Ishikawa (cell line): Measurements from ENCODE around the gene RTL5.

ENCODE experiments used
- CEBPB ChIP-seq: IDR thresholded peaks from 2 replicates; pipeline ENCODE4 v1.6.1; 2012
- CREB1 ChIP-seq: IDR thresholded peaks from 2 replicates; pipeline ENCODE4 v1.6.1; 2012; ENCODE audit warnings: low read depth
- EGR1 ChIP-seq: IDR thresholded peaks from 2 replicates; pipeline ENCODE4 v1.6.1; 2012
- EP300 ChIP-seq: IDR thresholded peaks from 2 replicates; pipeline ENCODE4 v1.6.1; 2012; ENCODE audit warnings: borderline replicate concordance
- FOXM1 ChIP-seq: IDR thresholded peaks from 2 replicates; pipeline ENCODE4 v1.6.1; 2012; ENCODE audit warnings: low read depth, borderline replicate concordance
- NFIC ChIP-seq: IDR thresholded peaks from 2 replicates; pipeline ENCODE4 v1.6.1; 2012
- RAD21 ChIP-seq: IDR thresholded peaks from 2 replicates; pipeline ENCODE4 v1.6.1; 2012; ENCODE audit warnings: low read depth
- TAF1 ChIP-seq: IDR thresholded peaks from 2 replicates; pipeline ENCODE4 v1.6.1; 2012; ENCODE audit warnings: low read depth, mild to moderate bottlenecking
- TCF12 ChIP-seq: IDR thresholded peaks from 2 replicates; pipeline ENCODE4 v1.6.1; 2012; ENCODE audit warnings: low read depth
- TEAD4 ChIP-seq: IDR thresholded peaks from 2 replicates; pipeline ENCODE4 v1.6.1; 2012
- YY1 ChIP-seq: IDR thresholded peaks from 2 replicates; pipeline ENCODE4 v1.6.1; 2012; ENCODE audit warnings: low read depth
- ZBTB7A ChIP-seq: IDR thresholded peaks from 2 replicates; pipeline ENCODE4 v1.6.1; 2012; ENCODE audit warnings: low read depth
- TF ChIP-seq, protein P1 (sequence below): IDR thresholded peaks from 2 replicates; pipeline ENCODE4 v1.6.1; 2012
- TF ChIP-seq, protein P2 (sequence below): IDR thresholded peaks from 2 replicates; pipeline ENCODE4 v1.6.1; 2012
- TF ChIP-seq, protein P3 (sequence below): IDR thresholded peaks from 2 replicates; pipeline ENCODE4 v1.6.1; 2012; ENCODE audit warnings: low read depth, mild to moderate bottlenecking

The RTL5 gene

DNA sequence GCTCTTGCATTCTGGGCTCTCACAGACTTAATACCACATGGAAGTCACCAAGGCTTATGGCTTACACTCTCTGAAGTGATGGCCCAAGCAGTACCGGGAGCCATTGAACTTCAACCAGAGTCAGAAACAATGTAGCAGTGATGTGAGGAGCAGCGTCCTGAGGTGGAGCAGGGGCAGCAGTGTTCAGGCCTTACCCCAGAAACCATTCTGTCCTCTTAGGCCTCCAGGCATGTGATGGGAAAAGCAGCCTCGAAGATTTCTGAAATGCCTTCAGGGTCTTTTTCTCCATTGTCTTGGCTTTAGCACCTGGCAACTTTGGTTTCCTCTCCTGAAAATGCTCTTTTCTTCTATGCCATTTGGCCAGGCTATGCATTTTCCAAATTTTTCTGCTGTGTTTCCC, 27.1 kb upstream of the RTL5 start:
- TF ChIP-seq, protein P1, sequence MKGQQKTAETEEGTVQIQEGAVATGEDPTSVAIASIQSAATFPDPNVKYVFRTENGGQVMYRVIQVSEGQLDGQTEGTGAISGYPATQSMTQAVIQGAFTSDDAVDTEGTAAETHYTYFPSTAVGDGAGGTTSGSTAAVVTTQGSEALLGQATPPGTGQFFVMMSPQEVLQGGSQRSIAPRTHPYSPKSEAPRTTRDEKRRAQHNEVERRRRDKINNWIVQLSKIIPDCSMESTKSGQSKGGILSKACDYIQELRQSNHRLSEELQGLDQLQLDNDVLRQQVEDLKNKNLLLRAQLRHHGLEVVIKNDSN: no peak
- TF ChIP-seq, protein P2, sequence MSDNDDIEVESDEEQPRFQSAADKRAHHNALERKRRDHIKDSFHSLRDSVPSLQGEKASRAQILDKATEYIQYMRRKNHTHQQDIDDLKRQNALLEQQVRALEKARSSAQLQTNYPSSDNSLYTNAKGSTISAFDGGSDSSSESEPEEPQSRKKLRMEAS: no peak
- no peak for TF ChIP-seq FOXM1

DNA sequence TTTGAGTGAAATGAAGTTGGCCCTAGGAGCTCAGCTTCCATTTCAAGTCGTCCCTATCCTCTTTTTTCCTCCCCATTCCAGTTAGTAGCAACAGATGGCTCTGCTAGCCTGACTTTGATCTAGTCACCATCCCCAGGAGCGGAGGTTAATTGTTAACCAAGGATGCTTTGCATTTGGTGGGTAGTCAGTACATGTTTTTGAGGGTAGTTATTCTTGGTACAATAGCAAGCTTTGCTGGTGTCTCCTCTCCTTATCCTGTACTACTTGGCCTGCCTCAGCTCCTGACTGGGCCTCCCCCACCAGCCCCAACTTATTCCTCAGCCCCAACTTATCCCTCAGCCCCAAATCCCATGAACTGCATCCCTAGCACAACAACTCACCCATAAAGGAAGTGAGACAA, 14.8 kb upstream of the RTL5 start:
- TF ChIP-seq TAF1: no peak

DNA sequence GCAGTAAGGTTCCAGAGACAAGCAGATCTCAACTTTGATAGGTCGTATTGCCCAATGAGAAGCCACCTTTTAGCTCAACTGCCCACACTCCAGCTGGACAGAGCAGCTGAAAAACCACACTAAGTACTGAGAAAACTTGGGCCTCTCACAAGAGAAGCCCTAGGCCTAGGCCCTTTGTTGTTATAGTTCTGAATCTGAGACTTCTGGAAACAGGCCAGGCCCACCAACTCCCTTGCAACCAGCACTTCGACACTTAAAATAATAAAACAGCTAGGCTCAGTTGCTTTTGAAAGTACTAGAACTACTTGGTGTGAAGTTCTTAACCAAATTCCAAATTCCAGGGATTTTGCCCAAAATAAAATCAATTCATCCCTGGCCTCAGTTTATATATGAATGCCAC, 13.5 kb upstream of the RTL5 start:
- no peak for TF ChIP-seq CREB1
- TF ChIP-seq FOXM1: no peak
- TF ChIP-seq, protein P2: no peak
- no peak for TF ChIP-seq NFIC
- no peak for TF ChIP-seq CEBPB
- TF ChIP-seq EGR1: no peak
- no peak for TF ChIP-seq TAF1
- no peak for TF ChIP-seq TEAD4
- no peak for TF ChIP-seq EP300
- TF ChIP-seq, protein P3, sequence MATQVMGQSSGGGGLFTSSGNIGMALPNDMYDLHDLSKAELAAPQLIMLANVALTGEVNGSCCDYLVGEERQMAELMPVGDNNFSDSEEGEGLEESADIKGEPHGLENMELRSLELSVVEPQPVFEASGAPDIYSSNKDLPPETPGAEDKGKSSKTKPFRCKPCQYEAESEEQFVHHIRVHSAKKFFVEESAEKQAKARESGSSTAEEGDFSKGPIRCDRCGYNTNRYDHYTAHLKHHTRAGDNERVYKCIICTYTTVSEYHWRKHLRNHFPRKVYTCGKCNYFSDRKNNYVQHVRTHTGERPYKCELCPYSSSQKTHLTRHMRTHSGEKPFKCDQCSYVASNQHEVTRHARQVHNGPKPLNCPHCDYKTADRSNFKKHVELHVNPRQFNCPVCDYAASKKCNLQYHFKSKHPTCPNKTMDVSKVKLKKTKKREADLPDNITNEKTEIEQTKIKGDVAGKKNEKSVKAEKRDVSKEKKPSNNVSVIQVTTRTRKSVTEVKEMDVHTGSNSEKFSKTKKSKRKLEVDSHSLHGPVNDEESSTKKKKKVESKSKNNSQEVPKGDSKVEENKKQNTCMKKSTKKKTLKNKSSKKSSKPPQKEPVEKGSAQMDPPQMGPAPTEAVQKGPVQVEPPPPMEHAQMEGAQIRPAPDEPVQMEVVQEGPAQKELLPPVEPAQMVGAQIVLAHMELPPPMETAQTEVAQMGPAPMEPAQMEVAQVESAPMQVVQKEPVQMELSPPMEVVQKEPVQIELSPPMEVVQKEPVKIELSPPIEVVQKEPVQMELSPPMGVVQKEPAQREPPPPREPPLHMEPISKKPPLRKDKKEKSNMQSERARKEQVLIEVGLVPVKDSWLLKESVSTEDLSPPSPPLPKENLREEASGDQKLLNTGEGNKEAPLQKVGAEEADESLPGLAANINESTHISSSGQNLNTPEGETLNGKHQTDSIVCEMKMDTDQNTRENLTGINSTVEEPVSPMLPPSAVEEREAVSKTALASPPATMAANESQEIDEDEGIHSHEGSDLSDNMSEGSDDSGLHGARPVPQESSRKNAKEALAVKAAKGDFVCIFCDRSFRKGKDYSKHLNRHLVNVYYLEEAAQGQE: no peak
- TF ChIP-seq, protein P1: no peak
- no peak for TF ChIP-seq RAD21
- TF ChIP-seq YY1: no peak
- no peak for TF ChIP-seq TCF12
- no peak for TF ChIP-seq ZBTB7A

DNA sequence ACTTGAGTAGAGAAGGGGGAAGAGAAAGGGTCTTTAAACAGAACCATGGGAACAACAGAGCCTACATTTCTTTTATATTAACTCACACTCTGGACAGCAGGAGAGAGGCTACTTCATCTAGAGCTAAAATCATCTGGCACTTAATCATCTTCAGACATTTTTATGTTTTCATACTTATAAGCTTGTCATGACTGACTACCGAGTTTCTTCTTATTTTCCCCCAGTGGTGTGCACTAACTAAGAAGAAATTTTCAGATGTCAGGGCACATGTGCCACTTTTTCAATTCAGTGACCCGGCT, 11.8 kb upstream of the RTL5 start:
- TF ChIP-seq CEBPB: no peak
- no peak for TF ChIP-seq RAD21
- no peak for TF ChIP-seq EGR1
- no peak for TF ChIP-seq TCF12
- no peak for TF ChIP-seq YY1
- TF ChIP-seq, protein P2: no peak
- no peak for TF ChIP-seq ZBTB7A
- no peak for TF ChIP-seq TAF1
- no peak for TF ChIP-seq EP300
- no peak for TF ChIP-seq TEAD4
- TF ChIP-seq CREB1: no peak
- no peak for TF ChIP-seq NFIC
- TF ChIP-seq, protein P3: no peak
- no peak for TF ChIP-seq FOXM1
- TF ChIP-seq, protein P1: no peak

DNA sequence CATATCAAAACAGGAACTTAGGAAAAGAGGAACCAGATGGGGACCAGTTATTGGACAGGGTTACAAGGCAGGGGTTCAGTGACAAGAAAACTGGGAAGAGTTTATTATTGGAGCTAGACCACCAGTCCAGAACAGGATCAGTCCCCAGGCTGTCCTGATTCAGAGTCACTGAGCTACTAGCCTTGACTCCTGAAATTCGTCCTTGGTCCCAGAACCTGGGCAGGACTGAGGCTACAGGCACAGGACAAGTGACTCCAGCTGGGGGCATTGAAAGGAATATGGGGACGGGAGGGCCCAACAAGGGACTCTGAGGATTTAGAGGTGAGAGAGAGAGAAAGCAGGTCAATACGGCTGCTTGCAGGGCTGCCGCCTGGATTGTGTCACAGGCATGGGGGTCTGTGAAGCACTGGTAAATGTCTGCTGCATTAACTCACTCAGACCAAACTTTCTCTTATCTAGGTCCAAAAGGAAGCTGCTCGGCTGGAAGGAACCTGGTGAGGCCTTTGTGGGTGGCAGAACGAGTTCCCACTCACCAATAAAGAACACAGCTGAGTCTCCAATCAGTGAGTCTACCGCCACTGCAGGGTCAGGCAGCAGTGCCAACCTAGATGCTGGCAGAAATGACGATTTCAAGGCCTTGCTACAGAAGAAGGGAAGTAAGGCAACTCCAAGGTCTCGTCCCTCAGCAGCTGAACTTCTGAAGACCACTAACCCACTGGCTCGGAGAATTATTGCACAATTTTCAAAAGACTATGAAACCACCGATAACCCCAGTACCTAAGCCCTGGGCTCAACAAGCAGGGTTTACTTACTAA, 11.3 kb upstream of the RTL5 start:
- TF ChIP-seq EGR1: no peak
- no peak for TF ChIP-seq EP300
- TF ChIP-seq TAF1: no peak
- TF ChIP-seq RAD21: no peak
- TF ChIP-seq NFIC: no peak
- no peak for TF ChIP-seq TCF12
- TF ChIP-seq ZBTB7A: no peak
